OCI-LY7 (cell line): ENCODE measurements around the gene TTC31. TPM values are rescaled to one million over a fixed set of nuclear protein-coding genes. Genes with fewer than 3 reads are reported as not detected.

Experiments used
- BruUV-seq: library from RNA; stranded (reverse); fragments of 400-500 nt; replicated peaks from 2 replicates; lab custom pipeline; 2021; lab: Mats Ljungman, UMichigan
- CTCF ChIA-PET: fragments of 300-600 bp; sonication (Branson Sonifier 250); formaldehyde crosslinking; loops from one replicate; lab custom pipeline; 2022; ENCODE audit warnings: antibody characterized with exemption; ENCODE audit not compliant: unreplicated experiment; lab: Charles Lee
- POLR2A ChIA-PET: fragments of 300-600 bp; sonication (Branson Sonifier 250); formaldehyde crosslinking; loops from one replicate; lab custom pipeline; 2022; ENCODE audit warnings: antibody characterized with exemption; lab: Charles Lee
- DNase-seq: peaks from one replicate; pipeline ENCODE4 v3.0.0-alpha.2; 2015; ENCODE audit warnings: low spot score
- H2AFZ ChIP-seq: fragments of 200-600 bp; sonication (generic), shearing (Covaris generic); 2 replicates; pipeline ENCODE4 v1.6.1; 2014; ENCODE audit warnings: mild to moderate bottlenecking, antibody characterized with exemption, low read length, moderate library complexity
- H3K27ac ChIP-seq: fragments of 200-600 bp; sonication (generic); 2 replicates; pipeline ENCODE4 v1.5.1; 2014; ENCODE audit warnings: mixed run types, low read depth, mild to moderate bottlenecking, moderate library complexity, low read length, inconsistent platforms; ENCODE audit not compliant: poor library complexity, severe bottlenecking
- H3K36me3 ChIP-seq: fragments of 200-600 bp; sonication (generic); 2 replicates; pipeline ENCODE4 v1.6.1; 2014; ENCODE audit warnings: mild to moderate bottlenecking, antibody characterized with exemption, low read length, moderate library complexity, mixed read lengths; ENCODE audit not compliant: insufficient read depth
- H3K4me1 ChIP-seq: fragments of 200-600 bp; sonication (generic); 2 replicates; pipeline ENCODE4 v1.5.1; 2014; ENCODE audit warnings: mild to moderate bottlenecking, low read length; ENCODE audit not compliant: insufficient read depth, poor library complexity, severe bottlenecking
- H3K4me2 ChIP-seq: fragments of 200-600 bp; sonication (generic); 2 replicates; pipeline ENCODE4 v1.6.1; 2014; ENCODE audit warnings: mild to moderate bottlenecking, low read length
- H3K4me3 ChIP-seq: fragments of 200-600 bp; sonication (generic); 2 replicates; pipeline ENCODE4 v1.5.1; 2014; ENCODE audit warnings: mild to moderate bottlenecking, low read depth, low read length; ENCODE audit not compliant: poor library complexity, severe bottlenecking
- H3K79me2 ChIP-seq: fragments of 200-600 bp; sonication (generic); 2 replicates; pipeline ENCODE4 v1.6.1; 2016; ENCODE audit warnings: low read depth, mild to moderate bottlenecking, low read length, moderate library complexity, mixed read lengths; ENCODE audit not compliant: insufficient read depth
- H3K9me2 ChIP-seq: fragments of 200-600 bp; sonication (generic); 2 replicates; pipeline ENCODE4 v1.6.1; 2016; ENCODE audit warnings: mild to moderate bottlenecking, low read length, mixed read lengths; ENCODE audit not compliant: insufficient read depth
- H3K9me3 ChIP-seq: fragments of 200-600 bp; sonication (generic); 2 replicates; pipeline ENCODE4 v1.6.1; 2014; ENCODE audit warnings: mild to moderate bottlenecking, mixed run types, low read length, mixed read lengths
- H4K20me1 ChIP-seq: fragments of 200-600 bp; sonication (generic); 2 replicates; pipeline ENCODE4 v1.6.1; 2014; ENCODE audit warnings: mild to moderate bottlenecking, antibody characterized with exemption, low read length, moderate library complexity, mixed read lengths; ENCODE audit not compliant: insufficient read depth
- EZH2phosphoT487 ChIP-seq: fragments of 200-600 bp; sonication (generic); IDR thresholded peaks from 2 replicates; pipeline ENCODE4 v1.6.1; 2018; ENCODE audit warnings: low read depth, borderline replicate concordance, mild to moderate bottlenecking, mixed run types, antibody characterized with exemption, low read length, moderate library complexity, mixed read lengths
- intact Hi-C: fragments of 100-400 bp; cut with micrococcal nuclease; formaldehyde crosslinking; loops from one replicate; pipeline ENCODE4 v1.10.0; 2022; ENCODE audit not compliant: unreplicated experiment
- total RNA-seq, 2 experiments: library from RNA; depleted of rRNA in 1 of 2; stranded (reverse); fragments of >200 nt in 1 of 2; shearing (Covaris generic) in 1 of 2; gene quantifications; 2 replicates each; pipeline ENCODE4 v1.2.3, GENCODE V29; 2014 to 2022
- TF ChIP-seq, protein P1 (sequence below): fragments of 200-600 bp; sonication (generic); conservative IDR thresholded peaks from 2 replicates; pipeline ENCODE4 v1.5.1; 2014; ENCODE audit warnings: mild to moderate bottlenecking, antibody characterized with exemption, low read length, moderate library complexity, mixed read lengths

The TTC31 gene
- total RNA-seq, 2 experiments from 2014 or later, result 31.5 to 34.6 TPM

DNA sequence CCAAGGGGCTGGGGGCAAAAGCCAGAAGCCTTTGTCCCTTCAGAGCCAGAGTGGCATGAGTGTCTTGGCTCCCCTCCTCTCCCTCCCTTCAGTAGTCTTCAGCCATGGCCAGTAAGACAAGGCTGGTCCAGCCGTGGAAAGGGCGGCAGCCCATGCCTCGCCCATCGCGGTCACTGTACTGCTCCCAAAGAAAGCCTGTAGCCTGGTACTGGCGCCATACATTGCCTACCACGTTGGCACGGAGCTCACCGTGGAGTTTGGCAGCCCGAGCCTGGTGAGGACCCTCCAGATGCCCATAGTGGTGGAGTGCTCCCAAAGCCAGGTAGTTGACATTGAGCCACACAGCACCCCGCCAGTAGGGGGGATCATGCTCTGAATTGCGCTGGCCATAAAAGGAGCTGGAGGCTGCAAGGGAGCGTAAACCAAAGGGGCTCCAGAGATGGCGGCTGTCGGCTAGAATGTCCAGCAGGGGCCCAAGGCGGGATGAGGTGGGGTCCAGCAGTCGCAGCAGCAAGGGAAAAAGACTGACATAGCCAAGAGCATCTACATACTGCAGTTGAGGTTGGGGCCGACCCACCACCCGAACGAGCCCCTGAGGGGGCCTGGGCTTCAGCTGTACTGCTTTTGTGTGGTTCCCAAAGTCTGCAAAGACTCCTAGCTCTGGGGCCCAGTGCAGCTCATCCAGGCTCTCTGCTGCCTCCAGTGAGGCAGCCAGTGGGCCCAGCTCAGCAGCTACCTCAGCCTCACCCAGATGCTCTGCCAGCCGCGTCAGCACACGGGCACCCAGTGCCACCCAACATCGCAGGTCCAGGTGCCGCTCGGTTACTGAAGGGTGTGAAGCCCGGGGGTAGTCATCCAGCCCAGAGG is 21.5 kb upstream of the TTC31 start:
- peaks cover 24% of the 10 kb centered on the region for H3K79me2 ChIP-seq
- no TSS peak for BruUV-seq
- H3K9me2 ChIP-seq, result no peaks in the 10 kb centered on the region
- POLR2A ChIA-PET, result interaction anchor here (0.6 kb wide), 1 partner anchor 10 kb away, joined by 5 read pairs; no protein-coding TSS in a partner anchor
- CTCF ChIA-PET, result no interaction called here
- H3K4me3 ChIP-seq, result no peak overlapping the region
- peak; percentile 37 for DNase-seq
- intact Hi-C loops, result no loop called here
- H3K4me2 ChIP-seq, result no peak overlapping the region
- no peaks in the 10 kb centered on the region for H3K9me3 ChIP-seq
- TF ChIP-seq, protein P1, sequence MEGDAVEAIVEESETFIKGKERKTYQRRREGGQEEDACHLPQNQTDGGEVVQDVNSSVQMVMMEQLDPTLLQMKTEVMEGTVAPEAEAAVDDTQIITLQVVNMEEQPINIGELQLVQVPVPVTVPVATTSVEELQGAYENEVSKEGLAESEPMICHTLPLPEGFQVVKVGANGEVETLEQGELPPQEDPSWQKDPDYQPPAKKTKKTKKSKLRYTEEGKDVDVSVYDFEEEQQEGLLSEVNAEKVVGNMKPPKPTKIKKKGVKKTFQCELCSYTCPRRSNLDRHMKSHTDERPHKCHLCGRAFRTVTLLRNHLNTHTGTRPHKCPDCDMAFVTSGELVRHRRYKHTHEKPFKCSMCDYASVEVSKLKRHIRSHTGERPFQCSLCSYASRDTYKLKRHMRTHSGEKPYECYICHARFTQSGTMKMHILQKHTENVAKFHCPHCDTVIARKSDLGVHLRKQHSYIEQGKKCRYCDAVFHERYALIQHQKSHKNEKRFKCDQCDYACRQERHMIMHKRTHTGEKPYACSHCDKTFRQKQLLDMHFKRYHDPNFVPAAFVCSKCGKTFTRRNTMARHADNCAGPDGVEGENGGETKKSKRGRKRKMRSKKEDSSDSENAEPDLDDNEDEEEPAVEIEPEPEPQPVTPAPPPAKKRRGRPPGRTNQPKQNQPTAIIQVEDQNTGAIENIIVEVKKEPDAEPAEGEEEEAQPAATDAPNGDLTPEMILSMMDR, result peak; percentile 67
- no peak for TF ChIP-seq EZH2phosphoT487
- no peak overlapping the region for H3K27ac ChIP-seq
- no peaks in the 10 kb centered on the region for H4K20me1 ChIP-seq
- peaks cover 21% of the 10 kb centered on the region for H3K4me1 ChIP-seq
- peaks cover 34% of the 10 kb centered on the region for H3K36me3 ChIP-seq
- no peak overlapping the region for H2AFZ ChIP-seq

DNA sequence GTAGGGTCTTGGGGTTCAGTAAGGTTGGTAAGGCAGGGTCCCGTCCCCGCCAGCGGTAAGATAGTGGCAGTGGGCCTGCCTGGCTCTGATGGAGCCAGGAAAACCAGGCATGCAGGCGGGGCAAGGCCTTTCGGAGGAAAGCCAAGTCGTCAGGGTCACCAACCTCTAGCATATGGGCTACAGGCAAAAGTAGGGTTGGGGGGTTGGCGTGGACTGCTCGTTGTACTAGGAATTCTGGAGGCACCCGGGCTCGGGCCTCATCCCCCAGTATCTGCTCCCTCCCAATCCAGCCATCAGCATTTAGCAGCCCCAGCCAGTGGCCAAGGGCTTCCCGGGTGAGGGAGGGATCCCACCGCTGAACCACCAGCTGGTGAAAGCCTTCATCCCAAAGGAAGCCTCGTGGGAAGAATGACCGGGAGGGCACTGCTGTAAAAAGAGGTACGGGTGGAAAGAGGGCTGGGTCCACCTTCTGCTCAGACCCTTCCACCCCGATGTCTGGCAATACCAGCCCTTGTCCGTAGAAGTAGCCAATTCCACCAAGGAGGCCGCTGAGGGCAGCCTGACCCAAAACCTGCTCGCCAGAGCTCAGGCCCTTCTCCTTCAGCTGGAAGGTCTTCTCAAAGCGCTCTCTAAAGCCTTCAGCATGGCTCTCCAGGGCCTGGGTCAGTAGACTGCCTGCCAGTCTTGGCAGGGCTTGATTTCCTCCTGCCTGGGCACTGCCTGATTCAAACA is 20.7 kb upstream of the TTC31 start:
- no TSS peak for BruUV-seq
- Histone ChIP-seq H3K4me3 (no peak overlapping the region), H3K4me1 (peaks cover 17% of the 10 kb centered on the region), H3K79me2 (peaks cover 19% of the 10 kb centered on the region; the same call in 1 of the 2 replicates), H3K9me2 (no peaks in the 10 kb centered on the region), H3K27ac (no peak overlapping the region), H3K36me3 (peaks cover 28% of the 10 kb centered on the region), H2AFZ (no peak overlapping the region), H3K9me3 (no peaks in the 10 kb centered on the region), H4K20me1 (no peaks in the 10 kb centered on the region), H3K4me2 (no peak overlapping the region)
- TF ChIP-seq, protein P1, result no peak
- TF ChIP-seq EZH2phosphoT487, result no peak
- DNase-seq, result no peak
- intact Hi-C loops, result no loop called here
- ChIA-PET POLR2A (no interaction called here), CTCF (no interaction called here)

DNA sequence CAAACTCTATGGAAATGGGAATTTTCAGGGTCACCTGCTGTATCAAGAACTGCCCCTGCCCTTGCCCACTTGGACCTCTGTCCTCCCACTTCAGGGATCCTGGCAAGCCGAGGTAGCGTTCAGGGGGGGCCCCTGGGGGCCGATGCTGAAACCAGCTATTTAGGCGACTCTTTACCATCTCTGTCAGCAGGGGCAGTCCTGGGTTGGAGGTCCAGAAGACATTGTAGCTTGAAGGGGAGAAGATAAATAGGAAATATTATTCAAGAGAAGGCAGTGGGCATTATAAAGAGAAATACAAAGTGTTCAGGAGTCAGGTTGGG is 20.1 kb upstream of the TTC31 start:
- Histone ChIP-seq H3K4me1 (peaks cover 17% of the 10 kb centered on the region), H4K20me1 (no peaks in the 10 kb centered on the region), H3K4me2 (no peak overlapping the region), H3K9me3 (no peaks in the 10 kb centered on the region), H3K9me2 (no peaks in the 10 kb centered on the region), H3K27ac (no peak overlapping the region), H3K79me2 (peaks cover 19% of the 10 kb centered on the region; the same call in 1 of the 2 replicates), H3K36me3 (peaks cover 28% of the 10 kb centered on the region), H3K4me3 (no peak overlapping the region), H2AFZ (no peak overlapping the region)
- intact Hi-C loops, result no loop called here
- DNase-seq, result no peak
- CTCF ChIA-PET, result no interaction called here
- POLR2A ChIA-PET, result no interaction called here
- BruUV-seq, result no TSS peak
- TF ChIP-seq EZH2phosphoT487, result no peak
- TF ChIP-seq, protein P1, result no peak
